ENCODE data around the gene LGALSL. TPM values are rescaled to one million over a fixed set of nuclear protein-coding genes. Genes with fewer than 3 reads are reported as not detected.
A peak's percentile ranks its signal among the peaks of the same experiment; 100 is the strongest.

Gene LGALSL
- polyA plus RNA-seq, 1 donor (not counting 4 experiments of a cell fraction or from before 2014, with no cell fraction given), result 55.4 TPM

DNA sequence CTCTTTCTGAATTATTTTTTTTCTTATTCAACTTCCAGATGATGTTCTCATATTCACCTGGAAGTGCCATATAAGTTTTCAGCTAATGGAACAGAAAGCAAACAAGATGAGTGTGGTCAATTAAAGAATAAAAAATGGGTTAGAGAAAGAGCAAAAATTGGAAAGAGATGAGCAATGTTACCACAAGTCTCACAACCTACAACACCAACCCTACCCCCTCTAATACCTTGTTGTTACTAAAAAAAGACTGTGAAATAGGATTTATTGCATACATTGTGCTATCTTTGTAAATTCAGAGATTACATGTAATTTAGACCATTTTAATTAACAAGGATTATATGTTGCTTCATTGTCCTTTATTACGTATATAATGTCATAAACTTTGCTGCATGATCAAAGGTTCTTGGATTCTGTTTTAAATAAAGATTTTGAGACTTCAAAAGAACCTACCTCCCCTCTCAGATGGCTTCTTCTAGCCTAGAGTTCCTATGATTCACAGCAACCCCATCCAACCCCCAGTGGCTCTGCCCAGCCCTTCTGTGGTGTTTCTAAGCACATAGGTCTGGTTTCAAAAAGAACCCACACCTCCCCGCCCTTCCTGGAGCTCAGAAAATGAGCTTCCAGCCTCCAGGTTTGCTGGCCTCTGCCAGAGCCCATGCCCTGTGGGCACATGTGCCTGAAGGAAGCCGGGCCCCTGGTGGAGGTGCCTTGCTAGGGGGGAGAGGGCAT is 24.7 kb downstream of the LGALSL start:
- Histone ChIP-seq H3K4me2 (ENCODE audit: control insufficient read depth, extremely low read depth, insufficient read depth, low read depth, low read length) (peak overlapping the region; percentile 1), H4K20me1 (ENCODE audit: control insufficient read depth, extremely low read depth, insufficient read depth, low read length) (no peaks in the 10 kb centered on the region), H2AFZ (ENCODE audit: control insufficient read depth, low read length) (no peak overlapping the region), H3K27me3 (ENCODE audit: control insufficient read depth, extremely low read depth, insufficient read depth, low read length) (no peaks in the 10 kb centered on the region), H3K9ac (ENCODE audit: control insufficient read depth, extremely low read depth, insufficient read depth, low read length) (no peak overlapping the region), H3K4me3 (ENCODE audit: control insufficient read depth in 2 of 3, extremely low read depth in 1 of 3, insufficient read depth in 2 of 3, low read depth in 1 of 3, low read length in 3 of 3) (no peak overlapping the region), H3K9me3 (ENCODE audit: control insufficient read depth, low read depth, low read length) (no peaks in the 10 kb centered on the region), H3K79me2 (ENCODE audit: control insufficient read depth, insufficient read depth, low read length) (no peaks in the 10 kb centered on the region), H3K36me3 (ENCODE audit: control insufficient read depth in 2 of 2, extremely low read depth in 1 of 2, insufficient read depth in 2 of 2, low read length in 2 of 2) (no peaks in the 10 kb centered on the region), H3K4me1 (ENCODE audit: control insufficient read depth, extremely low read depth, insufficient read depth, low read length) (peaks cover 20% of the 10 kb centered on the region), H3K27ac (ENCODE audit: control insufficient read depth, insufficient read depth, low read length) (peak overlapping the region; percentile 17), H3K9me1 (ENCODE audit: control insufficient read depth, extremely low read depth, insufficient read depth, low read length) (no peaks in the 10 kb centered on the region)
- TF ChIP-seq, protein P1, sequence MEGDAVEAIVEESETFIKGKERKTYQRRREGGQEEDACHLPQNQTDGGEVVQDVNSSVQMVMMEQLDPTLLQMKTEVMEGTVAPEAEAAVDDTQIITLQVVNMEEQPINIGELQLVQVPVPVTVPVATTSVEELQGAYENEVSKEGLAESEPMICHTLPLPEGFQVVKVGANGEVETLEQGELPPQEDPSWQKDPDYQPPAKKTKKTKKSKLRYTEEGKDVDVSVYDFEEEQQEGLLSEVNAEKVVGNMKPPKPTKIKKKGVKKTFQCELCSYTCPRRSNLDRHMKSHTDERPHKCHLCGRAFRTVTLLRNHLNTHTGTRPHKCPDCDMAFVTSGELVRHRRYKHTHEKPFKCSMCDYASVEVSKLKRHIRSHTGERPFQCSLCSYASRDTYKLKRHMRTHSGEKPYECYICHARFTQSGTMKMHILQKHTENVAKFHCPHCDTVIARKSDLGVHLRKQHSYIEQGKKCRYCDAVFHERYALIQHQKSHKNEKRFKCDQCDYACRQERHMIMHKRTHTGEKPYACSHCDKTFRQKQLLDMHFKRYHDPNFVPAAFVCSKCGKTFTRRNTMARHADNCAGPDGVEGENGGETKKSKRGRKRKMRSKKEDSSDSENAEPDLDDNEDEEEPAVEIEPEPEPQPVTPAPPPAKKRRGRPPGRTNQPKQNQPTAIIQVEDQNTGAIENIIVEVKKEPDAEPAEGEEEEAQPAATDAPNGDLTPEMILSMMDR (optimal IDR thresholded peaks at IDR 0.05 in 1 of 3, IDR thresholded peaks at IDR 0.05 in 1 of 3, conservative IDR thresholded peaks at IDR 0.05 in 1 of 3; ENCODE audit: extremely low read depth in 1 of 3, insufficient read depth in 2 of 3, low read length in 3 of 3), result no peak
- no peak for TF ChIP-seq EZH2 (IDR thresholded peaks at IDR 0.05; ENCODE audit: low read length)
- FAIRE-seq (no peak), DNase-seq (ENCODE audit: low read depth, low spot score) (no peak)
- dilution Hi-C loops (cut with MboI; ENCODE audit: extremely low pct_ligation_motif_present, low sequenced_read_pairs), result no loop called here

DNA sequence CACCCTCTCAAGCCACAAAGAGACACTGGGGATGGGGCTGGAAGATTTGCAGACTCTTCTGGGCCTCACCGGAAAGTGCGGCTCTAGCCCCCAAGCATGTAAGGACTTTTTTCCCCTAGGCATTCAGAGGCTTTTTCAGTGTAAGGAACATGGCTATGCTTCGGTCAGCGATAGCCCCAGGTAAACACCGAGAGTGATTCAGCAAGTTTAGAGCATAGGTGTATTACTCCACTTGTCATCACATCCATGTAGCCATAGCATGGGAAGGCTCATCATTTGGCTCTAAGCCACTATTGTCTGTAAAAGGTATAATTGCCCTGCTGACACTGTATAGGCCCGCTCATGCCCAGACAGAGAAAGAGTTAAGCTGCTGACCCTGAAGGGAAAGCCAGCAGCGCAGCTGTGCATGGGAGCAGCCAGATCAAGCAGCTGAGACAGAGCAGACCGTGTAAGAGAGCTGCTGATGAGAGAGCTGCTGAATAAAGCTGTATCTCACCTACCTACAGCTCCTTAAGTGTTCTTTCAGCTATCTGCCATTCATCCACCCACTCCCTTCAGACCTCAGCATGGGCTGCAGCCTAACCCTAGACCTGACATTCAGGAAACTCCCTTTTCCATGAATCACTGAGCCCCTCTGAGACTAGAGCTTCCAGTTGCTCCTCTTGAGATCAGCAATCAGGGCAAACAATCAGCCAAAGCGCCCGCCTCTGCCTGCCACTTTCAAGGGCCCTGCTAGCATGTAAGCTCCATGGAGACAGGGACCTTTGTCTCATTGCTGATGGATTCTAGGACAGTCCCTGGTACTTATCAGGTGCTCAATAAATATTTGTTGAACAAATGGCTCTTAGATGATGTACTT is 25.5 kb downstream of the LGALSL start:
- Histone ChIP-seq H3K9me3 (ENCODE audit: control insufficient read depth, low read depth, low read length) (no peaks in the 10 kb centered on the region), H3K27ac (ENCODE audit: control insufficient read depth, insufficient read depth, low read length) (peak overlapping the region; percentile 17), H3K9me1 (ENCODE audit: control insufficient read depth, extremely low read depth, insufficient read depth, low read length) (no peaks in the 10 kb centered on the region), H3K4me1 (ENCODE audit: control insufficient read depth, extremely low read depth, insufficient read depth, low read length) (peaks cover 20% of the 10 kb centered on the region), H3K4me3 (ENCODE audit: control insufficient read depth in 2 of 3, extremely low read depth in 1 of 3, insufficient read depth in 2 of 3, low read depth in 1 of 3, low read length in 3 of 3) (no peak overlapping the region), H2AFZ (ENCODE audit: control insufficient read depth, low read length) (no peak overlapping the region), H4K20me1 (ENCODE audit: control insufficient read depth, extremely low read depth, insufficient read depth, low read length) (no peaks in the 10 kb centered on the region), H3K27me3 (ENCODE audit: control insufficient read depth, extremely low read depth, insufficient read depth, low read length) (no peaks in the 10 kb centered on the region), H3K9ac (ENCODE audit: control insufficient read depth, extremely low read depth, insufficient read depth, low read length) (no peak overlapping the region), H3K4me2 (ENCODE audit: control insufficient read depth, extremely low read depth, insufficient read depth, low read depth, low read length) (peak overlapping the region; percentile 1), H3K79me2 (ENCODE audit: control insufficient read depth, insufficient read depth, low read length) (no peaks in the 10 kb centered on the region), H3K36me3 (ENCODE audit: control insufficient read depth in 2 of 2, extremely low read depth in 1 of 2, insufficient read depth in 2 of 2, low read length in 2 of 2) (no peaks in the 10 kb centered on the region)
- FAIRE-seq, result peak; percentile 26
- TF ChIP-seq, protein P1 (optimal IDR thresholded peaks at IDR 0.05 in 1 of 3, IDR thresholded peaks at IDR 0.05 in 1 of 3, conservative IDR thresholded peaks at IDR 0.05 in 1 of 3; ENCODE audit: extremely low read depth in 1 of 3, insufficient read depth in 2 of 3, low read length in 3 of 3), result no peak
- no peak for TF ChIP-seq EZH2 (IDR thresholded peaks at IDR 0.05; ENCODE audit: low read length)
- dilution Hi-C loops (cut with MboI; ENCODE audit: extremely low pct_ligation_motif_present, low sequenced_read_pairs), result no loop called here
- DNase-seq (ENCODE audit: low read depth, low spot score), result no peak
